Gastroesophageal sphincter (tissue), 3 donors: ENCODE data around the gene HBP1.

Source experiments
- CTCF ChIP-seq, 4 experiments: fragments of 200-600 bp in 2 of 4; fragments of 450-650 bp in 2 of 4; sonication (generic) in 1 of 4; IDR thresholded peaks; one replicate each; pipeline ENCODE4 v1.5.1; 2017 to 2019; ENCODE audit warnings: antibody characterized with exemption in 4 of 4, mild to moderate bottlenecking in 2 of 4, moderate library complexity in 2 of 4
- POLR2A ChIP-seq, 2 donors: fragments of 450-650 bp; IDR thresholded peaks; one replicate each; pipeline ENCODE4 v1.6.1; 2017; ENCODE audit warnings: antibody characterized with exemption in 2 of 2, mild to moderate bottlenecking in 2 of 2, moderate library complexity in 1 of 2

- TF ChIP-seq CTCF (IDR thresholded peaks at IDR 0.05) (no peak), POLR2A (IDR thresholded peaks at IDR 0.05) (no peak)
These were observed 38.1 kb upstream of the HBP1 start for GRCh38 chr7:107130487-107131220.
